ENCODE results near the gene NEURL3. TPM values are rescaled to one million over a fixed set of nuclear protein-coding genes. Genes with fewer than 3 reads are reported as not detected.

NEURL3 gene
- total RNA-seq, 4 donors from 2014 or later, result not detected

DNA sequence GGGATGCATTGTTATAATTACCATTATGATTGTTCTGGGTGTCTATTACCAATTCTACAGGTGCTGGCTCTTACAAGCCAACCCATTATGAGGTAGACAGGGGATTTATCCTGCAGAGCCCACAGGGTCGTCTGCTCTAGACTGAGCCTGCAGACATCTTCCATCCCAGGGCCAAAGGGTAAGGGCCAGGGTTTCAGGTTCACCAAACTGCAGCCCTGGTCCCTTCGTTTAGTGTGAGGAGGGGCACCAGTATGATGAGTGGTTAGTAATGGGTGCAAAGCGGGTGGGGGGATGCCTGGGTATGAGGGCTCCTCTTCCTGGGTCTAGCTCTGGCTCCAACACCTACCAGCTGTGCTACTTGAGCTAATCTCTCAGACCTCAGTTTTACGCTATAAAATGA, 30.2 kb upstream of the NEURL3 start:
- peaks cover 5 to 90% (median 59%) of the 10 kb centered on the region in 3 donors for H3K4me1 ChIP-seq
- TF ChIP-seq, protein P1, sequence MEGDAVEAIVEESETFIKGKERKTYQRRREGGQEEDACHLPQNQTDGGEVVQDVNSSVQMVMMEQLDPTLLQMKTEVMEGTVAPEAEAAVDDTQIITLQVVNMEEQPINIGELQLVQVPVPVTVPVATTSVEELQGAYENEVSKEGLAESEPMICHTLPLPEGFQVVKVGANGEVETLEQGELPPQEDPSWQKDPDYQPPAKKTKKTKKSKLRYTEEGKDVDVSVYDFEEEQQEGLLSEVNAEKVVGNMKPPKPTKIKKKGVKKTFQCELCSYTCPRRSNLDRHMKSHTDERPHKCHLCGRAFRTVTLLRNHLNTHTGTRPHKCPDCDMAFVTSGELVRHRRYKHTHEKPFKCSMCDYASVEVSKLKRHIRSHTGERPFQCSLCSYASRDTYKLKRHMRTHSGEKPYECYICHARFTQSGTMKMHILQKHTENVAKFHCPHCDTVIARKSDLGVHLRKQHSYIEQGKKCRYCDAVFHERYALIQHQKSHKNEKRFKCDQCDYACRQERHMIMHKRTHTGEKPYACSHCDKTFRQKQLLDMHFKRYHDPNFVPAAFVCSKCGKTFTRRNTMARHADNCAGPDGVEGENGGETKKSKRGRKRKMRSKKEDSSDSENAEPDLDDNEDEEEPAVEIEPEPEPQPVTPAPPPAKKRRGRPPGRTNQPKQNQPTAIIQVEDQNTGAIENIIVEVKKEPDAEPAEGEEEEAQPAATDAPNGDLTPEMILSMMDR (IDR thresholded peaks at IDR 0.05), result no peak
- TF ChIP-seq POLR2A (IDR thresholded peaks at IDR 0.05), result no peak
- TF ChIP-seq POLR2AphosphoS5 (IDR thresholded peaks at IDR 0.05), result no peak
- TF ChIP-seq EP300 (IDR thresholded peaks at IDR 0.05), result no peak
- H3K27me3 ChIP-seq, result no peaks in the 10 kb centered on the region
- H3K9me3 ChIP-seq, result no peaks in the 10 kb centered on the region
- H3K27ac ChIP-seq, result peak overlapping the region in 3 of 4 donors; percentile 95 to 100 (median 100)
- no peaks in the 10 kb centered on the region for H3K36me3 ChIP-seq
- WGBS, 2 donors (ENCODE audit: low coverage in 1 of 2), result 90 to 100% methylated on average over 2 of the region's 4 CpGs
- no peak for ATAC-seq
- no peak overlapping the region for H3K4me3 ChIP-seq

GRCh38 chr2:96534701-96535181, 29.6 kb upstream of the NEURL3 start:
- Histone ChIP-seq H3K27ac (peak overlapping the region in 3 of 4 donors; percentile 95 to 100 (median 100)), H3K9me3 (no peaks in the 10 kb centered on the region)

DNA sequence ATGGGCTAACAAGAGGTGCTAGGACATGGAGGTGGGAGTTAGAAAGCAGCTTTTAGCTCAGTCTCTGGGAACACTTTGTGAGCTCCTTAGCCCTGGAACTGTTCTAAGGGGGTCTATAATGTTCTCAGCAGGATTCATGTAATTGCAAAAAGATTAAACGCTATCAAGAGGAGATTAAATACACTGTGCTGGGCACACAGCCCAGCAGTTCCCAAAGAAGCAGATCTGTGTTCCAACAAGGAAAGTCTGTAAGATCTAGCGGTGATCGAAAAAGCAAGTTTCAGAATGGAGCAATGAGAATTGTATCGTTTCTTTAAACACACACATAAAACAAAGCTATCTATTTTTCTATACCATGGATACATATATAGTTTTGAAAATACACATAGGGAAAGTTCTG, 29.0 kb upstream of the NEURL3 start:
- Histone ChIP-seq H3K36me3 (no peaks in the 10 kb centered on the region), H3K27ac (peak overlapping the region; percentile 95 to 100 (median 98)), H3K27me3 (no peaks in the 10 kb centered on the region), H3K4me3 (no peak overlapping the region), H3K4me1 (peaks cover 5 to 90% (median 51%) of the 10 kb centered on the region in 3 donors), H3K9me3 (no peaks in the 10 kb centered on the region)
- WGBS, 2 donors (ENCODE audit: low coverage in 1 of 2), result 15 to 17% methylated on average over 4 of the region's 4 CpGs
- ATAC-seq, result no peak
- TF ChIP-seq POLR2A (IDR thresholded peaks at IDR 0.05), result no peak
- peak; percentile 6 for TF ChIP-seq POLR2AphosphoS5 (IDR thresholded peaks at IDR 0.05)

More at GRCh38 chr2:96534701-96535181, 29.6 kb upstream of the NEURL3 start:
- Histone ChIP-seq H3K36me3 (no peaks in the 10 kb centered on the region), H3K4me1 (peaks cover 5 to 90% (median 54%) of the 10 kb centered on the region in 3 donors), H3K4me3 (no peak overlapping the region), H3K27me3 (no peaks in the 10 kb centered on the region)
- 14 to 22% methylated on average over 3 of the region's 5 CpGs for WGBS, 2 donors (ENCODE audit: low coverage in 1 of 2)
- ATAC-seq, result no peak
- TF ChIP-seq POLR2A (IDR thresholded peaks at IDR 0.05) (no peak), POLR2AphosphoS5 (IDR thresholded peaks at IDR 0.05) (peak; percentile 57), EP300 (IDR thresholded peaks at IDR 0.05) (no peak)
- TF ChIP-seq, protein P1 (IDR thresholded peaks at IDR 0.05), result no peak

GRCh38 chr2:96533292-96534073, 28.3 kb upstream of the NEURL3 start:
- 7 to 33% methylated on average over 2 to 8 of the region's 8 CpGs for WGBS, 2 donors (ENCODE audit: low coverage in 1 of 2)
- H3K36me3 ChIP-seq, result no peaks in the 10 kb centered on the region
- H3K9me3 ChIP-seq, result no peaks in the 10 kb centered on the region
- ATAC-seq, result peak; percentile 61
- no peak overlapping the region for H3K4me3 ChIP-seq
- TF ChIP-seq POLR2AphosphoS5 (IDR thresholded peaks at IDR 0.05), result peak; percentile 98
- no peak for TF ChIP-seq EP300 (IDR thresholded peaks at IDR 0.05)
- TF ChIP-seq, protein P1 (IDR thresholded peaks at IDR 0.05), result peak in 1 of 4 experiments; percentile 8
- TF ChIP-seq POLR2A (IDR thresholded peaks at IDR 0.05), result no peak
- H3K4me1 ChIP-seq, result peaks cover 7 to 90% (median 53%) of the 10 kb centered on the region in 3 donors
- no peaks in the 10 kb centered on the region for H3K27me3 ChIP-seq
- peak overlapping the region; percentile 95 to 100 (median 98) for H3K27ac ChIP-seq

- no peak for ATAC-seq
- no CpG with 5 or more reads among the region's 7 CpGs for WGBS, 2 donors (ENCODE audit: low coverage in 1 of 2)
- Histone ChIP-seq H3K4me3 (no peak overlapping the region), H3K4me1 (peaks cover 10 to 90% (median 55%) of the 10 kb centered on the region in 3 donors), H3K36me3 (no peaks in the 10 kb centered on the region), H3K27me3 (no peaks in the 10 kb centered on the region), H3K27ac (peak overlapping the region; percentile 95 to 100 (median 98)), H3K9me3 (no peaks in the 10 kb centered on the region)
- TF ChIP-seq, protein P1 (IDR thresholded peaks at IDR 0.05), result no peak
- no peak for TF ChIP-seq POLR2A (IDR thresholded peaks at IDR 0.05)
- no peak for TF ChIP-seq EP300 (IDR thresholded peaks at IDR 0.05)
- no peak for TF ChIP-seq POLR2AphosphoS5 (IDR thresholded peaks at IDR 0.05)
These were observed 27.6 kb upstream of the NEURL3 start for GRCh38 chr2:96532641-96533291.

Data from gastroesophageal sphincter (tissue), 4 donors.